Vagina (tissue), 2 donors: ENCODE data around the gene KIR3DL3.
"Not testable (repeated sequence)": the region's sequence is repeated elsewhere in the genome, so short reads cannot be mapped to it uniquely, and the experiment has no call there.

ENCODE experiments used
- CTCF ChIP-seq, 3 experiments: fragments of 450-650 bp in 2 of 3; fragments of 200-600 bp in 1 of 3; sonication (generic) in 1 of 3; IDR thresholded peaks; one replicate each; pipeline ENCODE4 v1.5.1; 2017 to 2019; ENCODE audit warnings: antibody characterized with exemption in 3 of 3, mild to moderate bottlenecking in 2 of 3, moderate library complexity in 2 of 3
- POLR2A ChIP-seq, 2 donors: fragments of 450-650 bp; IDR thresholded peaks; one replicate each; pipeline ENCODE4 v1.6.1; 2017; ENCODE audit warnings: antibody characterized with exemption in 2 of 2, mild to moderate bottlenecking in 2 of 2, moderate library complexity in 2 of 2
- POLR2AphosphoS5 ChIP-seq, 2 donors: sonication (generic); formaldehyde crosslinking; IDR thresholded peaks; one replicate each; pipeline ENCODE4 v1.9.0; 2017; ENCODE audit warnings: antibody characterized with exemption in 2 of 2, mild to moderate bottlenecking in 2 of 2, low read depth in 1 of 2; ENCODE audit not compliant: insufficient read depth in 1 of 2

GRCh38 chr19:54747614-54748322 lies 23.5 kb downstream of the KIR3DL3 start:
- not testable (repeated sequence) for TF ChIP-seq CTCF (IDR thresholded peaks at IDR 0.05); POLR2AphosphoS5 (IDR thresholded peaks at IDR 0.05; ENCODE audit: insufficient read depth in 1 of 2, low read depth in 1 of 2); POLR2A (IDR thresholded peaks at IDR 0.05)
